HepG2 (cell line): ENCODE data around the gene POLQ. TPM values are rescaled to one million over a fixed set of nuclear protein-coding genes. Genes with fewer than 3 reads are reported as not detected.

Experiments used
- ATAC-seq: fragments of 200-7000 bp; cut with Tn5 transposase; 3 replicates; pipeline ENCODE4 v1.9.1; 2020; ENCODE audit warnings: mild to moderate bottlenecking, moderate library complexity
- BruUV-seq: library from RNA; stranded (reverse); fragments of 400-500 nt; replicated peaks from 2 replicates; lab custom pipeline; 2021; lab: Mats Ljungman, UMichigan
- CTCF ChIA-PET: fragments of 300-600 bp; formaldehyde crosslinking; extraction: SDS; loops from one replicate; lab custom pipeline; 2021; ENCODE audit warnings: low total read pairs, inconsistent platforms, low intra/inter-chr PET ratio; lab: Yijun Ruan, JAX
- POLR2A ChIA-PET: fragments of 350-600 bp; sonication (Branson Sonifier 250); formaldehyde crosslinking; loops from one replicate; lab custom pipeline; 2020; ENCODE audit warnings: antibody characterized with exemption, inconsistent platforms; lab: Yijun Ruan, JAX
- DNase-seq: peaks from one replicate; pipeline ENCODE4 v3.0.0-alpha.2; 2015; ENCODE audit warnings: low spot score
- FAIRE-seq: peaks from 3 replicates; lab custom pipeline; 2011; peaks lifted over from hg19 to GRCh38; lab: Jason Lieb, UNC
- H2AFZ ChIP-seq: one replicate; pipeline ENCODE4 v1.6.1; 2011; ENCODE audit warnings: low read length, inconsistent platforms
- H3K27ac ChIP-seq: fragments of 300-600 bp; 3 replicates; pipeline ENCODE4 v1.8.0; 2011; ENCODE audit warnings: mixed run types, mild to moderate bottlenecking, mixed read lengths, low read length, inconsistent platforms; ENCODE audit not compliant: insufficient read depth; ENCODE audit errors: extremely low read length
- H3K27me3 ChIP-seq, 2 experiments: fragments of 200-600 bp in 1 of 2; 2 replicates in 1 of 2; 3 replicates in 1 of 2; pipeline versions ENCODE4 v1.6.0 to v1.8.0; 2011; ENCODE audit warnings: low read length in 2 of 2, mild to moderate bottlenecking in 2 of 2, moderate library complexity in 2 of 2, inconsistent platforms in 1 of 2; ENCODE audit not compliant: insufficient read depth in 2 of 2, control insufficient read depth in 1 of 2
- H3K36me3 ChIP-seq, 2 experiments: fragments of 200-600 bp in 1 of 2; replicated peaks in 1 of 2; 2 replicates in 1 of 2; 3 replicates in 1 of 2; pipeline versions ENCODE4 v1.5.1 to v1.8.0; 2011; ENCODE audit warnings: low read length in 2 of 2, inconsistent platforms in 1 of 2; ENCODE audit not compliant: insufficient read depth in 2 of 2, control insufficient read depth in 1 of 2
- H3K4me1 ChIP-seq: 2 replicates; pipeline ENCODE4 v1.5.1; 2012; ENCODE audit warnings: low read length, inconsistent platforms; ENCODE audit not compliant: insufficient read depth
- H3K4me2 ChIP-seq: 2 replicates; pipeline ENCODE4 v1.6.0; 2011; ENCODE audit warnings: low read depth, low read length, inconsistent platforms
- H3K4me3 ChIP-seq, 3 experiments: fragments of 200-600 bp in 1 of 3; sonication (generic), shearing (Covaris generic) in 1 of 3; replicated peaks in 1 of 3; 2 replicates each; pipeline ENCODE4 v1.5.1; 2011 to 2016; ENCODE audit warnings: low read length in 3 of 3, inconsistent platforms in 2 of 3, low read depth in 2 of 3, mild to moderate bottlenecking in 2 of 3, control low read depth in 1 of 3, mixed read lengths in 1 of 3; ENCODE audit not compliant: insufficient read depth in 1 of 3
- H3K79me2 ChIP-seq: one replicate; pipeline ENCODE4 v1.6.1; 2011; ENCODE audit warnings: low read length, inconsistent platforms; ENCODE audit not compliant: insufficient read depth
- H3K9ac ChIP-seq: 2 replicates; pipeline ENCODE4 v1.6.0; 2011; ENCODE audit warnings: mild to moderate bottlenecking, low read depth, low read length, inconsistent platforms; ENCODE audit not compliant: insufficient read depth
- H3K9me3 ChIP-seq: 2 replicates; pipeline ENCODE4 v1.5.1; 2012; ENCODE audit warnings: mild to moderate bottlenecking, low read length
- H4K20me1 ChIP-seq: 2 replicates; pipeline ENCODE4 v1.6.0; 2011; ENCODE audit warnings: inconsistent platforms, mild to moderate bottlenecking, low read length, moderate library complexity; ENCODE audit not compliant: insufficient read depth
- AHR ChIP-seq: IDR thresholded peaks from 2 replicates; pipeline ENCODE4 v1.6.1; 2018; ENCODE audit warnings: missing genetic modification reagents, missing compliant biosample characterization
- FOXC1 ChIP-seq: sonication (generic); formaldehyde crosslinking; IDR thresholded peaks from 2 replicates; pipeline ENCODE4 v1.8.0; 2022; ENCODE audit warnings: mild to moderate bottlenecking, missing genetic modification reagents, borderline replicate concordance
- JDP2 ChIP-seq: sonication (generic); formaldehyde crosslinking; IDR thresholded peaks from 2 replicates; pipeline ENCODE4 v1.8.1; 2022; ENCODE audit warnings: missing genetic modification reagents, borderline replicate concordance
- NFYB ChIP-seq: sonication (generic); formaldehyde crosslinking; IDR thresholded peaks from 2 replicates; pipeline ENCODE4 v1.4.0; 2020; ENCODE audit warnings: missing genetic modification reagents
- STAT6 ChIP-seq: sonication (generic); formaldehyde crosslinking; IDR thresholded peaks from 2 replicates; pipeline ENCODE4 v1.4.0; 2020; ENCODE audit warnings: missing genetic modification reagents, mild to moderate bottlenecking, borderline replicate concordance
- ZBTB25 ChIP-seq: IDR thresholded peaks from 2 replicates; pipeline ENCODE4 v1.6.1; 2018; ENCODE audit warnings: missing genetic modification reagents
- ZNF337 ChIP-seq: sonication (generic); formaldehyde crosslinking; IDR thresholded peaks from 2 replicates; pipeline ENCODE4 v1.5.1; 2020; ENCODE audit warnings: missing genetic modification reagents, low read depth, mild to moderate bottlenecking, borderline replicate concordance
- ZNF737 ChIP-seq: sonication (generic); formaldehyde crosslinking; IDR thresholded peaks from 2 replicates; pipeline ENCODE4 v1.5.0; 2020; ENCODE audit warnings: missing genetic modification reagents, mild to moderate bottlenecking, borderline replicate concordance
- ZNF75D ChIP-seq: sonication (generic); formaldehyde crosslinking; IDR thresholded peaks from 2 replicates; pipeline ENCODE4 v1.8.1; 2023; ENCODE audit warnings: missing genetic modification reagents, mild to moderate bottlenecking, borderline replicate concordance
- in situ Hi-C: cut with HindIII; loops from 2 replicates; pipeline ENCODE4 v1.10.0; 2017; ENCODE audit warnings: low pct_unique_long_range_greater_than_20kb; ENCODE audit not compliant: extremely low pct_ligation_motif_present
- intact Hi-C: fragments of 100-400 bp; cut with micrococcal nuclease; formaldehyde crosslinking; loops from one replicate; pipeline ENCODE4 v1.10.0; 2022; ENCODE audit not compliant: unreplicated experiment
- polyA plus RNA-seq, 8 experiments: library from polyadenylated mRNA; depleted of rRNA in 3 of 8; stranded (reverse) in 7 of 8; unstranded in 1 of 8; fragments of >200 nt; fragmentation: Illumina TruSeq in 4 of 8; extraction: Trizol in 4 of 8; gene quantifications; 2 replicates each; pipeline versions ENCODE4 v1.2.1 to v1.2.3, GENCODE V29; 2011 to 2016; ENCODE audit warnings: low read depth in 4 of 8, missing spikeins in 1 of 8, mixed read lengths in 1 of 8; ENCODE audit not compliant: insufficient read depth in 1 of 8
- total RNA-seq, 5 experiments: library from RNA; depleted of rRNA; stranded (reverse); fragments of >200 nt; fragmentation: Illumina TruSeq; extraction: Trizol; gene quantifications; 2 replicates each; pipeline ENCODE4 v1.2.3, GENCODE V29; 2016; ENCODE audit warnings: low read depth in 1 of 5
- TF ChIP-seq, protein P1 (sequence below): sonication (generic); formaldehyde crosslinking; IDR thresholded peaks from 2 replicates; pipeline ENCODE4 v1.8.1; 2022; ENCODE audit warnings: low read depth, mild to moderate bottlenecking, missing genetic modification reagents
- TF ChIP-seq, protein P2 (sequence below): sonication (generic); formaldehyde crosslinking; IDR thresholded peaks from 2 replicates; pipeline ENCODE4 v1.8.1; 2023; ENCODE audit warnings: missing genetic modification reagents, inconsistent platforms, borderline replicate concordance

Gene POLQ
- total and polyA plus RNA-seq, 2 of the 13 experiments (the other 11 are each of a cell fraction or from before 2014, with no cell fraction given): 2.5 to 18.6 TPM

- FAIRE-seq: no peak
- DNase-seq: no peak
- H2AFZ ChIP-seq: no peak overlapping the region
- in situ Hi-C loops: loop anchor here (10.0 kb wide), 1 partner anchor 452 kb away; no protein-coding TSS in a partner anchor
- H3K36me3 ChIP-seq: peaks cover 0 to 26% of the 10 kb centered on the region in 2 experiments; a peak in 2 of 5 replicates
- no peak overlapping the region for H3K9ac ChIP-seq
- intact Hi-C loops: loop anchor here (10.0 kb wide), 2 partner anchors 842 to 1132 kb away; partner anchors contain the start of genes FAM162A and MIX23
- H3K9me3 ChIP-seq: no peaks in the 10 kb centered on the region
- TF ChIP-seq ZNF737 (CRISPR knock-in tag) (no peak), JDP2 (CRISPR knock-in tag) (no peak), ZNF337 (no peak), STAT6 (no peak), FOXC1 (CRISPR knock-in tag) (no peak), ZNF75D (CRISPR knock-in tag) (no peak), AHR (CRISPR knock-in tag) (no peak), ZBTB25 (CRISPR knock-in tag) (no peak), NFYB (CRISPR knock-in tag) (no peak)
- TF ChIP-seq, protein P1, sequence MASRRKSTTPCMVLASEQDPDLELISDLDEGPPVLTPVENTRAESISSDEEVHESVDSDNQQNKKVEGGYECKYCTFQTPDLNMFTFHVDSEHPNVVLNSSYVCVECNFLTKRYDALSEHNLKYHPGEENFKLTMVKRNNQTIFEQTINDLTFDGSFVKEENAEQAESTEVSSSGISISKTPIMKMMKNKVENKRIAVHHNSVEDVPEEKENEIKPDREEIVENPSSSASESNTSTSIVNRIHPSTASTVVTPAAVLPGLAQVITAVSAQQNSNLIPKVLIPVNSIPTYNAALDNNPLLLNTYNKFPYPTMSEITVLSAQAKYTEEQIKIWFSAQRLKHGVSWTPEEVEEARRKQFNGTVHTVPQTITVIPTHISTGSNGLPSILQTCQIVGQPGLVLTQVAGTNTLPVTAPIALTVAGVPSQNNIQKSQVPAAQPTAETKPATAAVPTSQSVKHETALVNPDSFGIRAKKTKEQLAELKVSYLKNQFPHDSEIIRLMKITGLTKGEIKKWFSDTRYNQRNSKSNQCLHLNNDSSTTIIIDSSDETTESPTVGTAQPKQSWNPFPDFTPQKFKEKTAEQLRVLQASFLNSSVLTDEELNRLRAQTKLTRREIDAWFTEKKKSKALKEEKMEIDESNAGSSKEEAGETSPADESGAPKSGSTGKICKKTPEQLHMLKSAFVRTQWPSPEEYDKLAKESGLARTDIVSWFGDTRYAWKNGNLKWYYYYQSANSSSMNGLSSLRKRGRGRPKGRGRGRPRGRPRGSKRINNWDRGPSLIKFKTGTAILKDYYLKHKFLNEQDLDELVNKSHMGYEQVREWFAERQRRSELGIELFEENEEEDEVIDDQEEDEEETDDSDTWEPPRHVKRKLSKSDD: no peak
- TF ChIP-seq, protein P2, sequence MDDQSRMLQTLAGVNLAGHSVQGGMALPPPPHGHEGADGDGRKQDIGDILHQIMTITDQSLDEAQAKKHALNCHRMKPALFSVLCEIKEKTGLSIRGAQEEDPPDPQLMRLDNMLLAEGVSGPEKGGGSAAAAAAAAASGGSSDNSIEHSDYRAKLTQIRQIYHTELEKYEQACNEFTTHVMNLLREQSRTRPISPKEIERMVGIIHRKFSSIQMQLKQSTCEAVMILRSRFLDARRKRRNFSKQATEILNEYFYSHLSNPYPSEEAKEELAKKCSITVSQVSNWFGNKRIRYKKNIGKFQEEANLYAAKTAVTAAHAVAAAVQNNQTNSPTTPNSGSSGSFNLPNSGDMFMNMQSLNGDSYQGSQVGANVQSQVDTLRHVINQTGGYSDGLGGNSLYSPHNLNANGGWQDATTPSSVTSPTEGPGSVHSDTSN (CRISPR knock-in tag): no peak
- ATAC-seq: no peak
- no peak overlapping the region for H3K4me2 ChIP-seq
- ChIA-PET POLR2A (no interaction called here), CTCF (no interaction called here)
- H3K27me3 ChIP-seq: no peaks in the 10 kb centered on the region; a peak in 1 of 5 replicates
- H4K20me1 ChIP-seq: no peaks in the 10 kb centered on the region
- H3K79me2 ChIP-seq: peaks cover 15% of the 10 kb centered on the region
- no TSS peak for BruUV-seq
- H3K4me1 ChIP-seq: peaks cover 9% of the 10 kb centered on the region
- no peak overlapping the region for H3K27ac ChIP-seq
- H3K4me3 ChIP-seq: no peak overlapping the region
Measured at GRCh38 chr3:121542924-121543323, 2.9 kb downstream of the POLQ start.
